Measurements from ENCODE around the gene GRM3.
"Not testable (repeated sequence)": the region's sequence is repeated elsewhere in the genome, so short reads cannot be mapped to it uniquely, and the experiment has no call there.

Gene GRM3

DNA sequence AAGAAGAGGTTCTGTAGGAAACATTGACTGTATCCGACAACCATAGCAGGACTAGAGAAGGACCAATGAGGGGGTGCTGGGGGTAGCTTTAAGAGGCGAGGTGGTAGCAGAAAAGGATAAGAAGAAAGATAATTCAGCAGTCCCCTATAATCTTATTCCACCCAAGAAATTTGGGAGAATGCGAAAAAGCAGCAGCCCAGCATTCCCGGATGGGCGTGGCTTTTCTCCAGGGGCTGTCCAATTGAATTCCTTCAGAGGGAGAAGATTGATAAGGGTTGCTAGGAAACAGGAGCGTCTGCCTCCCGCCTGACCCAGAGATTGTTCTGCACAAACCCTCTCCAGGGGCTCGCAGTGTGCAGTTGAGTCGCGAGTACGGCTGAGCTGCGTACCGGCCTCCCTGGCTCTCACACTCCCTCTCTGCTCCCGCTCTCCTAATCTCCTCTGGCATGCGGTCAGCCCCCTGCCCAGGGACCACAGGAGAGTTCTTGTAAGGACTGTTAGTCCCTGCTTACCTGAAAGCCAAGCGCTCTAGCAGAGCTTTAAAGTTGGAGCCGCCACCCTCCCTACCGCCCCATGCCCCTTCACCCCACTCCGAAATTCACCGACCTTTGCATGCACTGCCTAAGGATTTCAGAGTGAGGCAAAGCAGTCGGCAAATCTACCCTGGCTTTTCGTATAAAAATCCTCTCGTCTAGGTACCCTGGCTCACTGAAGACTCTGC is at the start of gene GRM3:
Gene GRM3, plus strand, starts transcription at position 349 of the 721 bp plus-strand sequence. CDS start 121,237 bp downstream, outside the sequence.
- TF ChIP-seq, protein P1, sequence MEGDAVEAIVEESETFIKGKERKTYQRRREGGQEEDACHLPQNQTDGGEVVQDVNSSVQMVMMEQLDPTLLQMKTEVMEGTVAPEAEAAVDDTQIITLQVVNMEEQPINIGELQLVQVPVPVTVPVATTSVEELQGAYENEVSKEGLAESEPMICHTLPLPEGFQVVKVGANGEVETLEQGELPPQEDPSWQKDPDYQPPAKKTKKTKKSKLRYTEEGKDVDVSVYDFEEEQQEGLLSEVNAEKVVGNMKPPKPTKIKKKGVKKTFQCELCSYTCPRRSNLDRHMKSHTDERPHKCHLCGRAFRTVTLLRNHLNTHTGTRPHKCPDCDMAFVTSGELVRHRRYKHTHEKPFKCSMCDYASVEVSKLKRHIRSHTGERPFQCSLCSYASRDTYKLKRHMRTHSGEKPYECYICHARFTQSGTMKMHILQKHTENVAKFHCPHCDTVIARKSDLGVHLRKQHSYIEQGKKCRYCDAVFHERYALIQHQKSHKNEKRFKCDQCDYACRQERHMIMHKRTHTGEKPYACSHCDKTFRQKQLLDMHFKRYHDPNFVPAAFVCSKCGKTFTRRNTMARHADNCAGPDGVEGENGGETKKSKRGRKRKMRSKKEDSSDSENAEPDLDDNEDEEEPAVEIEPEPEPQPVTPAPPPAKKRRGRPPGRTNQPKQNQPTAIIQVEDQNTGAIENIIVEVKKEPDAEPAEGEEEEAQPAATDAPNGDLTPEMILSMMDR (IDR thresholded peaks at IDR 0.05; ENCODE audit: control insufficient read depth, extremely low read depth, insufficient read depth), result no peak
- peak within 1 kb of the TSS; percentile 24 for H3K4me3 ChIP-seq (ENCODE audit: low read depth, low read length)
- no peak for DNase-seq (ENCODE audit: low read depth)

DNA sequence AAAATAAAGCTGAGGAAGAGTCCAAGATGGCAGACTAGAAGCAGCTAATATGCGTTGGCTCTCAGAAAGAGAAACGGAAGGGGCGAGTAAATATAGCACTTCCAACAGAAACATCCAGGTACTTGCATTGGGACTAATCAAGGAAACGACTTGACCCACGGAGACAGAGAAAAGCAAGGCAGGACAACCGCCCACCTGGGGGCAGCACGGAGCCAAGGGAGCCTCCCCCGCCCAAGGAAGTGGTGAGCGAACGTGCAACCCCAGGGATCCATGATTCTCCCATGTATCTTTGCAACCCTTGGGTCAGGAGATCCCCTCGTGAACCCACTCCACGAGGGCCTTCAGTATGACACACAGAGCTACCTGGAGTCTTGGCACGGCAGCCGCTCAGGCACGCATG is 45.4 kb upstream of the GRM3 start:
- TF ChIP-seq, protein P1 (IDR thresholded peaks at IDR 0.05; ENCODE audit: control insufficient read depth, extremely low read depth, insufficient read depth), result peak; percentile 58
- no peak overlapping the region for H3K4me3 ChIP-seq (ENCODE audit: low read depth, low read length)
- DNase-seq (ENCODE audit: low read depth), result peak; percentile 10

DNA sequence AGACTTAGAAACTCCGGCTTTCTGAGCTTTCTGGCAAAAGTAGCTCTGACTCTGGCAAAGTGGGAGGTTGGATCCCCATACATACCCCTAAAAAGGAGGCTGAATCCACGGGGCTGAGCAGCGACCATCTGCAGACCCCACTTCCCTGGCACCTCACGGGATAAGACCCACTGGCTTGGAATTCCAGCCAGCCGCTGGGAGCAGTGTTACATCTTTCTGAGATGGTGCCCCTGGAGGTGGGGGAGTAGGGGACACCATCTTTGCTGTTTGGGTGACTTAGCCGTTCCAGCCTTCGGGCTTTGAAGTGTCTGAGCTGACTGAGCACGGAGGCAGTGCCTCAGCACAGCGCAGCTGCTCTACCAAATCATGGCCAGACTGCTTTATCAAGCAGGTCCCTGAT is 45.0 kb upstream of the GRM3 start:
- no peak overlapping the region for H3K4me3 ChIP-seq (ENCODE audit: low read depth, low read length)
- no peak for DNase-seq (ENCODE audit: low read depth)
- TF ChIP-seq, protein P1 (IDR thresholded peaks at IDR 0.05; ENCODE audit: control insufficient read depth, extremely low read depth, insufficient read depth), result no peak

DNA sequence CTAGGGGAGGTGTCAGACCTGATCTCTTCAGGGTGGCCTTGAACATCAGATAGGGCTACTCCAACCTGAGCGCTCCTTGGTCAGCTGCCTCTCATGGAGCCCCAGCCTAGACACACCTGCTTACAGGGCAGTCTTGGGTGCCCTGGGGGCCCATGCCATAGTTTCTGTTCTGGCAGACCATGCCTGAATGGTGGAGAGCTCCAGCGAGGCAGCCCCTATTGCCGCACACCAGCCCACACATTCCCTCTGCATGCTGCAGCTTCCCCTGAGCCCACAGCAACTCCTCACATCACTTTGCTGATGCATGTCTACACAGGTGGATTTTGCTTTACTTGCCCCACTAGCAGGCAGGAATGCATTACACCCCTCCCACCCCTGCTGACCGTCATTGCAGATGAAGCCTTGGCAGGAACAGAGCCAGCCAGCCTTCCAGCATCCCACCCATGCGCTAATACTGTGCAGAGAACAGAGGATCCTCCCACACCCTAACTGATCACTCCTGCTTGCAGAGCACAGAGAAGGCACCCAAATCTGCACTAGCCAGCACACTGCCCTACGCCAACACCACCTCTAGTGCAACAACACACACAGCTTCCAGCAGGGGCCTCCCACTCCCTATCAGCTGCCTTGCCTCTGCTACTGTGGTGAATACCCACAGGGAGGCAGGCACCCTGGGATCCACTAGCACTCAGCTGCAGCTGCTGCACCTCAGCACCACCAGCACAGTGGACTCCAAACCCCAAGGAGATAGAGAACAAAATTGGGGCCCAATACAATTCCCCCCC is 43.0 kb upstream of the GRM3 start:
- TF ChIP-seq, protein P1 (IDR thresholded peaks at IDR 0.05; ENCODE audit: control insufficient read depth, extremely low read depth, insufficient read depth), result peak; percentile 60
- no peak overlapping the region for H3K4me3 ChIP-seq (ENCODE audit: low read depth, low read length)
- no peak for DNase-seq (ENCODE audit: low read depth)

DNA sequence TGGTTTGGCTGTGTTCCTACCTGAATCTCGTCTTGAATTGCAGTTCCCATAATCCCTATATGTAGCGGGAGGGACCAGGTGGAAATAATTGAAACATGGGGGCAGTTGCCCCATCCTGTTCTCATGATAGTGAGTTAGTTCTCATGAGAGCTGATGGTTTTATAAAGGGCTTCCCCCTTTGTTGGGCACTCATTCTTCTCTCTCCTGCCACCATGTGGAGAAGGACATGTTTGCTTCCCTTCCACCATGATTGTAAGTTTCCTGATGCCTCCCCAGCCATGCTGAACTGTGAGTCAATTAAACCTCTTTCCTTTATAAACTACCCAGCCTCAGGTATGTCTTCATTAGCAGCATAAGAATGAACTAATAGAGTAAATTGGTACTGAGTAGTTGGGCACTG is 28.0 kb upstream of the GRM3 start:
- TF ChIP-seq, protein P1 (IDR thresholded peaks at IDR 0.05; ENCODE audit: control insufficient read depth, extremely low read depth, insufficient read depth), result peak; percentile 28
- H3K4me3 ChIP-seq (ENCODE audit: low read depth, low read length); DNase-seq (ENCODE audit: low read depth): not testable (repeated sequence)

DNA sequence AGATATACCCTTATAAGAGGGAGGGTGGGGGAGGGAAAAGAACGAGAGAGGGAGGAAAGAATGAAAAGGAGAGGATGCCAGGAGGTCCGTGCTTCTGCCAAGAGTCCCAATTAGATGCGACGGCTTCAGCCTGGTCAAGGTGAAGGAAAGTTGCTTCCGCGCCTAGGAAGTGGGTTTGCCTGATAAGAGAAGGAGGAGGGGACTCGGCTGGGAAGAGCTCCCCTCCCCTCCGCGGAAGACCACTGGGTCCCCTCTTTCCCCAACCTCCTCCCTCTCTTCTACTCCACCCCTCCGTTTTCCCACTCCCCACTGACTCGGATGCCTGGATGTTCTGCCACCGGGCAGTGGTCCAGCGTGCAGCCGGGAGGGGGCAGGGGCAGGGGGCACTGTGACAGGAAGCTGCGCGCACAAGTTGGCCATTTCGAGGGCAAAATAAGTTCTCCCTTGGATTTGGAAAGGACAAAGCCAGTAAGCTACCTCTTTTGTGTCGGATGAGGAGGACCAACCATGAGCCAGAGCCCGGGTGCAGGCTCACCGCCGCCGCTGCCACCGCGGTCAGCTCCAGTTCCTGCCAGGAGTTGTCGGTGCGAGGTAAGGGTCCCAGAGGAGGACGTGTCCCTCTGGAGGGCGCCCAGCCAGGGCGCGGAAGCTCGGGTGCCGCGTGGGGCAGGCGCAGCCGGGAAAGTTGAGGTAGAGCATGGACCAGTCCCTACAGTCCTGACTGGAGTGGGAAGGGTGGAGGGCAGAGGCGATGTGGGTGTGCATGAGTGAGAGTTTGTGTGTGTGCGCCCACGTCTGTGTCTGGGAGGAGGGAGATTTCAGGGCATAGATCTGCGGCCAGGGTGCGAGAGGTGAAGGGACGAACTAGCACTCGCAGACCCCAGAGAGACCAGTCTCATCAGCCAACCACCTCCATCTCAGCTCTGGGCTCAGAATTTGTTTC is 844 bp downstream of the GRM3 start:
- no peak overlapping the region for H3K4me3 ChIP-seq (ENCODE audit: low read depth, low read length)
- DNase-seq (ENCODE audit: low read depth), result no peak
- TF ChIP-seq, protein P1 (IDR thresholded peaks at IDR 0.05; ENCODE audit: control insufficient read depth, extremely low read depth, insufficient read depth), result no peak
